ENCODE results near the gene MYO1A. TPM values are rescaled to one million over a fixed set of nuclear protein-coding genes. Genes with fewer than 3 reads are reported as not detected.
"Not testable (repeated sequence)": the region's sequence is repeated elsewhere in the genome, so short reads cannot be mapped to it uniquely, and the experiment has no call there.

Gene MYO1A
- total RNA-seq, 4 donors from 2014 or later: 94.1 to 1,001 (median 802) TPM

DNA sequence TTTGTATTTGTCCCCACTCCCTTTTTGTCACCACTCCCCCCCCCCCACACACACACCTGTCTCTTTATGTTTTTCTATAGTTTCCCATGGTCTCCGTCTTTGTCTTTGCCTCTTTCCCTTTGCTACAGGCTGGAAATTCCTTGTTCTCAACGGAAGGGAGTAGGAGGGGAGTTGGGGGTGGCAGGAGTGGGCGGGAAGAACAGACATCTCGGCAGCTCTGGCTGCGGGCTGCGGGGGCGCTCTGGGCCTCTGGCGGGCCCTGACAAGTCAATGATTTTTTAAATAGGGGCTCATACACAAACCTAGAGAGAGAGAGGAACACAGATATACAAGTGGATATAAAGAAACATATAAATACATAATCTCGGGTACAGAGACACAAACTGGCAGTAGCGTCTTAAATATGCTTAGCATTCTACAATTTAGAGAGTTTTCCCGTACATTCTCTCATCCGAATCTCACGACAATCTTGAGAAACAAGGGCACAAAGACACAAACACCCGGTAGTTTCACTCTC is 36.6 kb upstream of the MYO1A start:
- Histone ChIP-seq H3K4me1 (peaks cover 0 to 26% (median 12%) of the 10 kb centered on the region in 4 donors), H3K36me3 (no peaks in the 10 kb centered on the region), H3K9me3 (no peaks in the 10 kb centered on the region), H3K27ac (peak overlapping the region; percentile 95 to 99 (median 98)), H3K4me3 (peak overlapping the region; percentile 70 to 96 (median 89)), H3K27me3 (no peaks in the 10 kb centered on the region)
- TF ChIP-seq, protein P1, sequence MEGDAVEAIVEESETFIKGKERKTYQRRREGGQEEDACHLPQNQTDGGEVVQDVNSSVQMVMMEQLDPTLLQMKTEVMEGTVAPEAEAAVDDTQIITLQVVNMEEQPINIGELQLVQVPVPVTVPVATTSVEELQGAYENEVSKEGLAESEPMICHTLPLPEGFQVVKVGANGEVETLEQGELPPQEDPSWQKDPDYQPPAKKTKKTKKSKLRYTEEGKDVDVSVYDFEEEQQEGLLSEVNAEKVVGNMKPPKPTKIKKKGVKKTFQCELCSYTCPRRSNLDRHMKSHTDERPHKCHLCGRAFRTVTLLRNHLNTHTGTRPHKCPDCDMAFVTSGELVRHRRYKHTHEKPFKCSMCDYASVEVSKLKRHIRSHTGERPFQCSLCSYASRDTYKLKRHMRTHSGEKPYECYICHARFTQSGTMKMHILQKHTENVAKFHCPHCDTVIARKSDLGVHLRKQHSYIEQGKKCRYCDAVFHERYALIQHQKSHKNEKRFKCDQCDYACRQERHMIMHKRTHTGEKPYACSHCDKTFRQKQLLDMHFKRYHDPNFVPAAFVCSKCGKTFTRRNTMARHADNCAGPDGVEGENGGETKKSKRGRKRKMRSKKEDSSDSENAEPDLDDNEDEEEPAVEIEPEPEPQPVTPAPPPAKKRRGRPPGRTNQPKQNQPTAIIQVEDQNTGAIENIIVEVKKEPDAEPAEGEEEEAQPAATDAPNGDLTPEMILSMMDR (IDR thresholded peaks at IDR 0.05): peak in 4 of 6 experiments; percentile 1 to 20 (median 10)
- no peak for TF ChIP-seq POLR2A (IDR thresholded peaks at IDR 0.05)
- peak; percentile 64 to 73 (median 69) for DNase-seq

DNA sequence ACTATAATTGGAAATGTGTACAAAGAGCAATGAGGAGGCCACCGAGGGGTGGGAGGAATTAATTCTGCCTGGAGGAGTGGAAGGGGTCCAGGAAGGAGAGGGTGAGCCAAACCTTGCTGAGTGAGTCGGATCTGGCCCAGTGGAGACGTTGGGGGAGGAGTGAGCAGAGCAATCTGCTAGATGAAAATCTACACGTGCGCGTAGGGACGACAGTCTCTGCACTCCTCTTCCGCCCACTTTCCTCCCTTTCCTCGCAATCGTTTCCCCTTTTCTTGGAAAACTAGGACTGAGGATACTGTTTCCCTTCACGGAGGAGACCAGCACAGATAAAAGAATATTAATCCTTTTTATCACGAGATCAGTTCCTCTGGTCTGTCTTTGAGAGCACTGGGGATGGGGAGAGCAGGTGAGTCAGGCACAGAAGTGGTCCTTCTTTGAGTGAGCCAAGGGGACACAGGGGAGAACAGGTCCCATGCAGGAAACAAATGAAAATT is 36.1 kb upstream of the MYO1A start:
- H3K4me1 ChIP-seq: peaks cover 0 to 21% (median 9%) of the 10 kb centered on the region in 4 donors
- H3K27ac ChIP-seq: peak overlapping the region; percentile 95 to 99 (median 98)
- no peaks in the 10 kb centered on the region for H3K27me3 ChIP-seq
- TF ChIP-seq POLR2A (IDR thresholded peaks at IDR 0.05): no peak
- TF ChIP-seq, protein P1 (IDR thresholded peaks at IDR 0.05): no peak
- DNase-seq: no peak
- H3K9me3 ChIP-seq: no peaks in the 10 kb centered on the region
- H3K4me3 ChIP-seq: peak overlapping the region; percentile 70 to 96 (median 89)
- H3K36me3 ChIP-seq: no peaks in the 10 kb centered on the region

DNA sequence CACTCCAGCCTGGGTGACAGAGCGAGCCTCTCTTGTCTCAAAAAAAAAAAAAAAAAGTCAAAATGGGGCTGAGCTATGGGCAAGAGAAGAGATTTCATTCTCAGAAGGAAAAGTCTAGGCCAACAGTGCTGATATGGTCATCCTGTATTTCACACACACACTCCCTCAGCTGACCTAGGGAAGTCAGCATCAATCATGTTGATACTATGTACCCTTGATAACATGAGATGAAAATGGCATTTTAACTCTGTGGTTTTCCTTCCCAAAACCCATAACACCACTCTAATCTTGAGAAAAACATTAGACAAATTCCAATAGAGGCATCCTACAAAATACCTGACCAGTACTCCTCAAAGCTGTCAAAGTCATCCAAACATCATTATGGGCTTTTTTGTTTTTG is 30.9 kb upstream of the MYO1A start:
- Histone ChIP-seq H3K4me1 (peaks cover 0 to 20% (median under 1%) of the 10 kb centered on the region in 4 donors), H3K27me3 (no peaks in the 10 kb centered on the region), H3K27ac (no peak overlapping the region), H3K9me3 (no peaks in the 10 kb centered on the region), H3K36me3 (no peaks in the 10 kb centered on the region), H3K4me3 (no peak overlapping the region)
- DNase-seq: no peak
- TF ChIP-seq, protein P1 (IDR thresholded peaks at IDR 0.05): no peak
- TF ChIP-seq POLR2A (IDR thresholded peaks at IDR 0.05): no peak

DNA sequence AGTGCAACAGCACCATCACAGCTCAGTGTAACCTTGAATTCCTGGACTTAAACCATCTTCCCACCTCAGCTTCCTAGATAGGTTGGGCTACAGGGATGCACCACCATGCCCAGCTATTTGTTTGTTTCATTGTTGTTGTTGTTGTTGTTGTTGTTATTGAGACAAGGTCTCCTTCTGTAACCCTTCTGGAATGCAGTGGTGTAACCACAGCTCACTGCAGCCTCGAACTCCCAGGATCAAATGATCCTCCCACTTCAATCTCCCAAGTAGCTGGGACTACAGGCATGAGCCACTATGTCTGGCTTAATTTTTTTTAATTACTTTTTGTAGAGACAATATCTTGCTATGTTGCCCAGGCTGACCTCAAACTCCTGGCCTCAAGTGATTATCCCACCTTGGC is 29.9 kb upstream of the MYO1A start:
- H3K27me3 ChIP-seq: no peaks in the 10 kb centered on the region
- TF ChIP-seq POLR2A (IDR thresholded peaks at IDR 0.05): no peak
- TF ChIP-seq, protein P1 (IDR thresholded peaks at IDR 0.05): no peak
- H3K4me3 ChIP-seq: no peak overlapping the region
- DNase-seq: no peak
- H3K27ac ChIP-seq: peak overlapping the region in 1 of 4 donors; percentile 85
- no peaks in the 10 kb centered on the region for H3K9me3 ChIP-seq
- H3K4me1 ChIP-seq: peaks cover 0 to 17% (median 0%) of the 10 kb centered on the region in 4 donors
- no peaks in the 10 kb centered on the region for H3K36me3 ChIP-seq

DNA sequence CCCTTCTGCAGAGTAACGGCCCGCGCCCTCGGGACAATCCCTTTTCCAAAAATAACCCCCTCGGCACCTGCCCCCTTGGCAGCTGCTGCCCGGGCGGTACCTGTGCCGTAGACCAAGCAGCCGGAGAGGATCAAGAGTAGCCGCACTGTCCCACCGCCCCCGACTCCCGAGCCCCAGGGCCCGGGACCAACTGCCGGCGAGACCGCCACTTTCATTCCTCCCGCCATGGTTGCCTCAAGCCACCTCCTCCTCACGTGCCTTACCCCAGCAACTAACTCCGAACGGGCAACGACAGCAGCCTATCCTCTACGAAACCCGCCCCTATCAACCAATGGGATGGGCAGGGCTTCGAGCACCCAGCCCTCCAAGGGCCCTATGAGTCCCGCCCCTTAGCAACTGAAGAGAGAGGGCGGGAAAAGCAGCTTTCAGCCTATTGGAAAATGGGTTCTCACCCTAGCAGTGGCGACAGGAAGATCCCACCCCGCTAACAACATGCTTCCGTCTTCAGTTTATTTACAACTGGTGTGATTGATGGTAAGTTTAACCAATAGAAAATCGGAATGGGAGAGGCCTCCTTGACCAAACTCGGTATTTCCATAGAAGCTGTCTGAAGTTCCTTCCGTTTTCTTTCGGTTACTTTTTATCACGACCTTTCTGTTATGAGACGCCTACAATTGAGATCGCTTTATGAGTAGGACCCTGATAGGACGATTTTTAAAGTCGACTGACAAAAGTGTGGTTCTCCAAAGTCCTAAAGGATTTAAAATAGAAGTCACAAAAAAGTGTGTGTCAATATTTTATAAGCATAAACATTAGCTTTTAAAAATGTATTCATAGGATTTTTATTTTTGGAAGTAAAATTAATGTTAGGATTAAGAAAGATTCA is 28.8 kb upstream of the MYO1A start, which contains the start of gene NEMP1:
NEMP1 (minus strand) TSS at position 273 of the 886 bp plus-strand sequence; CDS start at position 227, 46 bp downstream.
- Histone ChIP-seq H3K27me3 (no peaks in the 10 kb centered on the region), H3K27ac (peak within 1 kb of the TSS; percentile 67 to 85 (median 80)), H3K4me3 (peak within 1 kb of the TSS; percentile 74 to 98 (median 80)), H3K4me1 (peaks cover 0 to 17% (median 0%) of the 10 kb centered on the region in 4 donors), H3K9me3 (no peaks in the 10 kb centered on the region), H3K36me3 (no peaks in the 10 kb centered on the region)
- TF ChIP-seq, protein P1 (IDR thresholded peaks at IDR 0.05): no peak
- TF ChIP-seq POLR2A (IDR thresholded peaks at IDR 0.05): no peak
- peak; percentile 92 to 99 (median 95) for DNase-seq

DNA sequence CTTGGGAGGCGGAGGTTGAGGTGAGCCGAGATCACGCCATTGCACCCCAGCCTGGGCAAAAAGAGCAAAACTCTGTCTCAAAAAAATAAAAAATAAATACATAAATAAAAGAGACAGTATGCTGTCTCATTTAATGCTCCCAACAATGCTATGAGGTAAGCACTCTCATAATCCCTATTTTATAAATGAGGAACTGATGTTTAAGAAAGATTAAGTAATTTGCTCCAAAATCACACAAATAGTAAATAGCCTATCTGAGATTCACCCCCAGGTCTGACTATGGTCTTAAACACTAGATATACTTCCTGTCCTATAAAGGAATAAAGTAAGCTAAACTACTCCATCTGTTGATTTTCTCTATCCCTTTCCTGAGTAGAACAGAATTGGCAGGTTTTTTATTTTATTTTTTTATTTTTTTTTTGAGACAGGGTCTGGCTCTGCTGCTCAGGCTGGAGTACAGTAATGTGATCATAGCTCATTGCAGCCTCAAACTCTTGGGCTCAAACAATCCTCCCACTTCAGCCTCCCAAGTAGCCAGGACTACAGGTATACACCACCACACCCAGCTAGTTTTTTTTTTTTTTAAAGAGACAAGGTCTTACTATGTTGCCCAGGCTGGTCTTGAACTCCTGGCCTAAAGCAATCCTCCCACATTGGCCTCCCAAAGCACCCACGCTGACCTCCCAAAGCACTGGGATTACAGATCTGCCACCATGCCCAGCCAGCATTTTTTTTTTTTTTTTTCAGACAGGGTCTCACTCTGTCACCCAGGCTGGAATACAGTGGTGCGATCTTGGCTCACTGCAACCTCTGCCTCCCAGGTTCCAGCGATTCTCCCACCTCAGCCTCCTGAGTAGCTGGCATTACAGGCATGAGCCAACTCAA is 23.9 kb upstream of the MYO1A start:
- not testable (repeated sequence) for DNase-seq, H3K4me3 ChIP-seq, H3K9me3 ChIP-seq, H3K36me3 ChIP-seq, H3K27me3 ChIP-seq, H3K27ac ChIP-seq
- H3K4me1 ChIP-seq: peaks cover 0 to 11% (median 2%) of the 10 kb centered on the region in 4 donors
